ENCODE measurements around the gene SELENOO.

DNA sequence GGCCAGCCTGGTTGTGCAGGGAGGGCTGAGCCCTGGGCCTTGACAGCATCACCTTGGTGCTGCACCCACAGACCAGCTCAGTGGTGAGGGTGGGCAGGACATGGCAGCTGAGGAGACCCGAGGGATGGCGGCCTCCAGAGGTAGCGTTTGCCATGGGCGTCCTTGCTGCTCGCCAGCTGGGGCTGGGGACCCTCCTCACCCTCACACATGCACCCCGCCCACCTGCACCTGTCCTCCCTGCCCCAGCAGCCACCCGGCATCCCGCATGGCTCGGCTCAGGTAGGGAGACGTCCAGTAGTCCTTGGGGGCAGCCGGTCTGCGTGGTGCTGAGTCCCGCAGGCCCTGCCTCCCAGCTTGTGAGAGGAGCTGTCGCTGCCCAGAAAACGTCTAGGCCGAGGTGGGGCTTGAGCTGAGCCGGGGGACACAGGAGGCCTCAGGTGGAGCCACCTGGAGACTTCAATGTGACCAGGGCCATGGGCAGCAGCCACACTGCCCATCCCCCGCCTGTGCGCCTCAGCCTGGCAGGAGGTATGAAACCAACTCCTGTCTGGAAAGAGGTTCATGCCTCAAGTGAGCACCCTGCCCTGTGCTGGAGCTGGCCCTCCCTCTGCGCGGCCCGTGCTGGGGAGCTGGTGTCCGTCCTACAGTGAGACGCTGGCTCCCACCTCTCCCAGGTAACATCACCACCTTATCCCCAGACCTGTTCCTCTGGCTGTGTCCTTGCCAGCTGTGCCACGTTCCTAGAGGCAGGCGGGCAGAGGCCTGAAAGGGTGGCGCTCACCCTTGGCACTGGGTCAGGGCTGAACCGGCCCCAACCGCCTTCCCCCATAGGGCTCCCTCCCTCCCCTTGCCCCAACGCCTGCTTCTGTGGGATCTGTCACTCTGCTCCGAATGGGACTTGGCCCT is 18.4 kb upstream of the SELENOO start:
- TF ChIP-seq JUN (CRISPR knock-in tag; IDR thresholded peaks at IDR 0.05) (no peak), NR3C1 (CRISPR knock-in tag; conservative IDR thresholded peaks at IDR 0.05; ENCODE audit: low read depth) (no peak), TEAD4 (CRISPR knock-in tag; IDR thresholded peaks at IDR 0.05) (no peak)
- TF ChIP-seq, protein P1, sequence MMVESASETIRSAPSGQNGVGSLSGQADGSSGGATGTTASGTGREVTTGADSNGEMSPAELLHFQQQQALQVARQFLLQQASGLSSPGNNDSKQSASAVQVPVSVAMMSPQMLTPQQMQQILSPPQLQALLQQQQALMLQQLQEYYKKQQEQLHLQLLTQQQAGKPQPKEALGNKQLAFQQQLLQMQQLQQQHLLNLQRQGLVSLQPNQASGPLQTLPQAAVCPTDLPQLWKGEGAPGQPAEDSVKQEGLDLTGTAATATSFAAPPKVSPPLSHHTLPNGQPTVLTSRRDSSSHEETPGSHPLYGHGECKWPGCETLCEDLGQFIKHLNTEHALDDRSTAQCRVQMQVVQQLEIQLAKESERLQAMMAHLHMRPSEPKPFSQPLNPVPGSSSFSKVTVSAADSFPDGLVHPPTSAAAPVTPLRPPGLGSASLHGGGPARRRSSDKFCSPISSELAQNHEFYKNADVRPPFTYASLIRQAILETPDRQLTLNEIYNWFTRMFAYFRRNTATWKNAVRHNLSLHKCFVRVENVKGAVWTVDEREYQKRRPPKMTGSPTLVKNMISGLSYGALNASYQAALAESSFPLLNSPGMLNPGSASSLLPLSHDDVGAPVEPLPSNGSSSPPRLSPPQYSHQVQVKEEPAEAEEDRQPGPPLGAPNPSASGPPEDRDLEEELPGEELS (CRISPR knock-in tag; IDR thresholded peaks at IDR 0.05): no peak
- TF ChIP-seq, protein P2, sequence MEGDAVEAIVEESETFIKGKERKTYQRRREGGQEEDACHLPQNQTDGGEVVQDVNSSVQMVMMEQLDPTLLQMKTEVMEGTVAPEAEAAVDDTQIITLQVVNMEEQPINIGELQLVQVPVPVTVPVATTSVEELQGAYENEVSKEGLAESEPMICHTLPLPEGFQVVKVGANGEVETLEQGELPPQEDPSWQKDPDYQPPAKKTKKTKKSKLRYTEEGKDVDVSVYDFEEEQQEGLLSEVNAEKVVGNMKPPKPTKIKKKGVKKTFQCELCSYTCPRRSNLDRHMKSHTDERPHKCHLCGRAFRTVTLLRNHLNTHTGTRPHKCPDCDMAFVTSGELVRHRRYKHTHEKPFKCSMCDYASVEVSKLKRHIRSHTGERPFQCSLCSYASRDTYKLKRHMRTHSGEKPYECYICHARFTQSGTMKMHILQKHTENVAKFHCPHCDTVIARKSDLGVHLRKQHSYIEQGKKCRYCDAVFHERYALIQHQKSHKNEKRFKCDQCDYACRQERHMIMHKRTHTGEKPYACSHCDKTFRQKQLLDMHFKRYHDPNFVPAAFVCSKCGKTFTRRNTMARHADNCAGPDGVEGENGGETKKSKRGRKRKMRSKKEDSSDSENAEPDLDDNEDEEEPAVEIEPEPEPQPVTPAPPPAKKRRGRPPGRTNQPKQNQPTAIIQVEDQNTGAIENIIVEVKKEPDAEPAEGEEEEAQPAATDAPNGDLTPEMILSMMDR (IDR thresholded peaks at IDR 0.05): no peak

Data from WTC11 (cell line).